MCF 10A (cell line): Measurements from ENCODE around the gene CFD. TPM values are rescaled to one million over a fixed set of nuclear protein-coding genes. Genes with fewer than 3 reads are reported as not detected.

ENCODE experiments used
- BruUV-seq: library from RNA; stranded (reverse); fragments of 400-500 nt; replicated peaks from 2 replicates; lab custom pipeline; 2021; lab: Mats Ljungman, UMichigan
- CTCF ChIA-PET: fragments of 300-600 bp; sonication (Branson Sonifier 250); formaldehyde crosslinking; extraction: SDS; loops from one replicate; lab custom pipeline; 2021; ENCODE audit warnings: antibody characterized with exemption, inconsistent platforms; lab: Yijun Ruan, JAX
- POLR2A ChIA-PET: fragments of 300-600, 350-650 bp; sonication (Branson Sonifier 250); formaldehyde crosslinking; extraction: SDS; loops from one replicate; lab custom pipeline; 2020; ENCODE audit warnings: antibody characterized with exemption, inconsistent platforms; lab: Yijun Ruan, JAX
- DNase-seq: peaks from one replicate; pipeline ENCODE4 v3.0.0-alpha.2; 2018; ENCODE audit not compliant: unreplicated experiment
- H3K27ac Mint-ChIP-seq: one replicate; pipeline ENCODE4 v1.8.0; 2022; ENCODE audit warnings: mild to moderate bottlenecking, low read depth, mixed read lengths; ENCODE audit not compliant: unreplicated experiment
- H3K27me3 Mint-ChIP-seq: one replicate; pipeline ENCODE4 v1.8.0; 2022; ENCODE audit warnings: mixed read lengths; ENCODE audit not compliant: insufficient read depth, unreplicated experiment
- H3K36me3 Mint-ChIP-seq: one replicate; pipeline ENCODE4 v1.8.0; 2022; ENCODE audit warnings: mild to moderate bottlenecking, moderate library complexity, mixed read lengths; ENCODE audit not compliant: insufficient read depth, unreplicated experiment
- H3K4me1 Mint-ChIP-seq: one replicate; pipeline ENCODE4 v1.8.0; 2022; ENCODE audit warnings: mixed read lengths; ENCODE audit not compliant: insufficient read depth, unreplicated experiment
- H3K4me3 Mint-ChIP-seq: one replicate; pipeline ENCODE4 v1.8.0; 2022; ENCODE audit warnings: mild to moderate bottlenecking, moderate library complexity, mixed read lengths; ENCODE audit not compliant: unreplicated experiment
- H3K9me3 Mint-ChIP-seq: one replicate; pipeline ENCODE4 v1.8.0; 2022; ENCODE audit warnings: mixed read lengths; ENCODE audit not compliant: unreplicated experiment
- CTCF ChIP-seq: fragments of 200-600 bp; IDR thresholded peaks from one replicate; pipeline ENCODE4 v1.8.0; 2022; ENCODE audit warnings: antibody characterized with exemption, mild to moderate bottlenecking; ENCODE audit not compliant: unreplicated experiment
- intact Hi-C: fragments of 100-400 bp; cut with micrococcal nuclease; formaldehyde crosslinking; loops from 2 replicates; pipeline ENCODE4 v1.14.1; 2022
- total RNA-seq: library from RNA; stranded (reverse); gene quantifications from 2 replicates; pipeline ENCODE4 v1.2.3, GENCODE V29; 2022

The CFD gene
- total RNA-seq, 1 experiment from 2014 or later: 1.1 TPM

DNA sequence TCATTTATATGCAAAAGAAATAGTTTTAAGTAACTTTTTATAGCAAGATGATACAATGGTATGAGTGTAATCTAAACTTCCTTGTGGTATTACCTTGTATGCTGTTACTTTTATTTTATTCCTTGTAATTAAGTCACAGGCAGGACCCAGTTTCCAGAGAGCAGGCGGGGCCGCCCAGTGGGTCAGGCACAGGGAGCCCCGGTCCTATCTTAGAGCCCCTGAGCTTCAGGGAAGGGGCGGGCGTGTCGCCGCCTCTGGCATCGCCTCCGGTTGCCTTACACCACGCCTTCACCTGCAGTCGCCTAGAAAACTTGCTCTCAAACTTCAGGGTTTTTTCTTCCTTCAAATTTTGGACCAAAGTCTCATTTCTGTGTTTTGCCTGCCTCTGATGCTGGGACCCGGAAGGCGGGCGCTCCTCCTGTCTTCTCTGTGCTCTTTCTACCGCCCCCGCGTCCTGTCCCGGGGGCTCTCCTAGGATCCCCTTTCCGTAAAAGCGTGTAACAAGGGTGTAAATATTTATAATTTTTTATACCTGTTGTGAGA lies 47.9 kb upstream of the CFD start:
- H3K36me3 Mint-ChIP-seq: peaks cover 79% of the 10 kb centered on the region
- H3K4me3 Mint-ChIP-seq: no peak overlapping the region
- CTCF ChIA-PET: no interaction called here
- H3K9me3 Mint-ChIP-seq: peaks cover 6% of the 10 kb centered on the region
- peaks cover 6% of the 10 kb centered on the region for H3K4me1 Mint-ChIP-seq
- H3K27me3 Mint-ChIP-seq: no peaks in the 10 kb centered on the region
- intact Hi-C loops: no loop called here
- POLR2A ChIA-PET: interaction anchor here (0.7 kb wide), 1 partner anchor 12 kb away, joined by 3 read pairs; no protein-coding TSS in a partner anchor
- no peak for DNase-seq
- TSS peak; percentile 63 for BruUV-seq
- H3K27ac Mint-ChIP-seq: no peak overlapping the region
- TF ChIP-seq CTCF: no peak

GRCh38 chr19:812049-812746 lies 47.3 kb upstream of the CFD start:
- Mint-ChIP-seq H3K4me1 (peaks cover 12% of the 10 kb centered on the region), H3K27ac (no peak overlapping the region), H3K27me3 (no peaks in the 10 kb centered on the region), H3K4me3 (no peak overlapping the region), H3K9me3 (peaks cover 9% of the 10 kb centered on the region), H3K36me3 (peaks cover 75% of the 10 kb centered on the region)
- no TSS peak for BruUV-seq
- intact Hi-C loops: no loop called here
- TF ChIP-seq CTCF: no peak
- DNase-seq: no peak
- ChIA-PET CTCF (no interaction called here), POLR2A (no interaction called here)

DNA sequence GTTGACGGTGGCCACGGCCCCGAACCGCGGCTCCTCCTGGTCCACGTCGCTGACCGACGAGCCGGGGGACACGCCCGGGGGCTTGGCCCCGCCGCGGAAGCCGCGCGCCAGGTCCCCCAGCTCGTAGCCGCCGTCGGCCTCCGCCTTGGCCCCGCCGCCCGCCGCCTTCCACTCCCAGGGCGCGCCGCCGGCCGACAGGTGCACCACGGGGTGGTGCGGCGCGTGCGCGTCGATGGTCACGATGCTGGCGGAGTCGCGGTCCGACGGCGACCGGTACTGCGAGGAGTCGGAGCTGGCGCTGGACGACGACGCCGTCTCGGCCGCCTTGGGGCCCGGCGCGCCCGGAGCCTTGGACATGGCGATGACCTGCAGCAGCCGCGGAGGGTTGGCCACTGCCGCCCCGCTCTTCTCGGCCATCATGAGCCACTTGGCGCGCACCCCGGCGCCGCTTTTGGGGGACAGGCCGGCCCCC lies 46.7 kb upstream of the CFD start:
- Mint-ChIP-seq H3K27me3 (no peaks in the 10 kb centered on the region), H3K27ac (no peak overlapping the region), H3K4me1 (peaks cover 12% of the 10 kb centered on the region), H3K36me3 (peaks cover 69% of the 10 kb centered on the region), H3K4me3 (no peak overlapping the region), H3K9me3 (peaks cover 9% of the 10 kb centered on the region)
- CTCF ChIA-PET: no interaction called here
- intact Hi-C loops: no loop called here
- POLR2A ChIA-PET: interaction anchor here (1.1 kb wide), 1 partner anchor 43 kb away, joined by 3 read pairs; no protein-coding TSS in a partner anchor
- no peak for TF ChIP-seq CTCF
- no peak for DNase-seq
- no TSS peak for BruUV-seq
